Kidney (tissue), 14 donors: Measurements from ENCODE around the gene TLL1. TPM values are rescaled to one million over a fixed set of nuclear protein-coding genes. Genes with fewer than 3 reads are reported as not detected.

Source experiments
- DNase-seq, 5 donors: peaks; one replicate each; pipeline ENCODE4 v3.0.0-alpha.2; 2013 to 2020
- FAIRE-seq: peaks from 2 replicates; lab custom pipeline; 2012; peaks lifted over from hg19 to GRCh38; lab: Jason Lieb, UNC
- H3K27ac ChIP-seq, 2 donors: one replicate each; pipeline ENCODE4 v1.7.0; 2013; ENCODE audit warnings: low read depth in 2 of 2, low read length in 2 of 2, inconsistent platforms in 1 of 2
- H3K27me3 ChIP-seq: one replicate; pipeline ENCODE4 v1.7.1; 2013; ENCODE audit warnings: low read length, inconsistent platforms; ENCODE audit not compliant: control insufficient read depth, insufficient read depth
- H3K36me3 ChIP-seq, 3 donors: one replicate each; pipeline versions ENCODE4 v1.7.0 to v1.7.1; 2013; ENCODE audit warnings: low read length in 3 of 3, control low read depth in 1 of 3, inconsistent platforms in 1 of 3; ENCODE audit not compliant: insufficient read depth in 3 of 3, control insufficient read depth in 2 of 3
- H3K4me1 ChIP-seq, 3 donors: one replicate each; pipeline versions ENCODE4 v1.7.0 to v1.7.1; 2013; ENCODE audit warnings: low read length in 3 of 3, inconsistent platforms in 1 of 3, low read depth in 1 of 3; ENCODE audit not compliant: control insufficient read depth in 2 of 3, insufficient read depth in 2 of 3
- H3K4me3 ChIP-seq, 3 donors: one replicate each; pipeline versions ENCODE4 v1.7.0 to v1.8.1; 2013; ENCODE audit warnings: low read length in 3 of 3, control low read depth in 1 of 3, inconsistent platforms in 1 of 3
- H3K9ac ChIP-seq, 3 donors: one replicate each; pipeline versions ENCODE4 v1.7.0 to v1.7.1; 2013; ENCODE audit warnings: low read length in 3 of 3, control low read depth in 1 of 3, inconsistent platforms in 1 of 3
- H3K9me3 ChIP-seq, 3 donors: one replicate each; pipeline versions ENCODE4 v1.7.0 to v1.7.1; 2013; ENCODE audit warnings: low read length in 3 of 3, control low read depth in 1 of 3, inconsistent platforms in 1 of 3; ENCODE audit not compliant: control insufficient read depth in 2 of 3, insufficient read depth in 1 of 3
- CTCF ChIP-seq: IDR thresholded peaks from 3 replicates; pipeline ENCODE4 v1.5.1; 2012; ENCODE audit warnings: mild to moderate bottlenecking, moderate library complexity, borderline replicate concordance; ENCODE audit not compliant: insufficient read depth; ENCODE audit errors: extremely low read depth
- intact Hi-C: fragments of 100-400 bp; cut with DNase I; formaldehyde crosslinking; loops from one replicate; pipeline ENCODE4 v1.11.1; 2022
- polyA plus RNA-seq: library from polyadenylated mRNA; stranded (reverse); fragments of 350-450 nt; fragmentation: Illumina TruSeq; extraction: RNeasy Lipid Tissue Mini Kit (QIAGEN cat#74804); gene quantifications from one replicate; pipeline ENCODE4 v1.2.3, GENCODE V29; 2014; ENCODE audit warnings: low read depth, low replicate concordance; ENCODE audit not compliant: insufficient read depth
- total RNA-seq: library from RNA; stranded (reverse); fragmentation: NEBNext Ultra II Directional; extraction: Animal tissue kit (Norgen Biotek cat#: 25700); gene quantifications from one replicate; pipeline ENCODE4 v1.2.1, GENCODE V29; 2021
- donor health status: control.
- donor health status: control.
- donor health status: control.
- donor health status: control.
- donor health status: control.
- donor health status: DM: yes; HTN: yes; CAD: no.
- donor health status: Normal renal cell carcinoma (clear cell type).

The TLL1 gene
- total and polyA plus RNA-seq, 2 donors from 2014 or later: 0.28 to 10.0 TPM

GRCh38 chr4:166092797-166093290 is 219.8 kb downstream of the TLL1 start:
- H3K36me3 ChIP-seq: no peaks in the 10 kb centered on the region
- intact Hi-C loops: loop anchor here (10.0 kb wide), 1 partner anchor 558 kb away; no protein-coding TSS in a partner anchor
- DNase-seq (no peak), FAIRE-seq (no peak)
- TF ChIP-seq CTCF: no peak
- no peaks in the 10 kb centered on the region for H3K9me3 ChIP-seq
- no peaks in the 10 kb centered on the region for H3K4me1 ChIP-seq
- no peak overlapping the region for H3K9ac ChIP-seq
- no peak overlapping the region for H3K4me3 ChIP-seq
- no peak overlapping the region for H3K27ac ChIP-seq
- no peaks in the 10 kb centered on the region for H3K27me3 ChIP-seq

GRCh38 chr4:166104623-166105022 is 231.6 kb downstream of the TLL1 start:
- H3K9me3 ChIP-seq: no peaks in the 10 kb centered on the region
- H3K27me3 ChIP-seq: no peaks in the 10 kb centered on the region
- FAIRE-seq: no peak
- H3K4me3 ChIP-seq: no peak overlapping the region
- no peaks in the 10 kb centered on the region for H3K4me1 ChIP-seq
- H3K9ac ChIP-seq: no peak overlapping the region
- intact Hi-C loops: no loop called here
- no peak for TF ChIP-seq CTCF
- no peak overlapping the region for H3K27ac ChIP-seq
- DNase-seq: no peak
- no peaks in the 10 kb centered on the region for H3K36me3 ChIP-seq

GRCh38 chr4:166121897-166122296 is 248.9 kb downstream of the TLL1 start:
- no peaks in the 10 kb centered on the region for H3K36me3 ChIP-seq
- H3K4me1 ChIP-seq: no peaks in the 10 kb centered on the region
- no peak overlapping the region for H3K4me3 ChIP-seq
- no peaks in the 10 kb centered on the region for H3K9me3 ChIP-seq
- H3K9ac ChIP-seq: no peak overlapping the region
- no peak for TF ChIP-seq CTCF
- H3K27ac ChIP-seq: no peak overlapping the region
- no peaks in the 10 kb centered on the region for H3K27me3 ChIP-seq
- DNase-seq (no peak), FAIRE-seq (no peak)
- intact Hi-C loops: no loop called here

- no peaks in the 10 kb centered on the region for H3K4me1 ChIP-seq
- DNase-seq: peak in 2 of 5 donors; percentile 41
- TF ChIP-seq CTCF: no peak
- no peaks in the 10 kb centered on the region for H3K27me3 ChIP-seq
- no peaks in the 10 kb centered on the region for H3K9me3 ChIP-seq
- H3K4me3 ChIP-seq: no peak overlapping the region
- intact Hi-C loops: no loop called here
- H3K36me3 ChIP-seq: no peaks in the 10 kb centered on the region
- no peak overlapping the region for H3K9ac ChIP-seq
- no peak for FAIRE-seq
- no peak overlapping the region for H3K27ac ChIP-seq
Measured at GRCh38 chr4:166123546-166123945, 250.5 kb downstream of the TLL1 start.
